ENCODE data around the gene CECR2. TPM values are rescaled to one million over a fixed set of nuclear protein-coding genes. Genes with fewer than 3 reads are reported as not detected.

Gene CECR2
- total RNA-seq, 3 donors from 2014 or later (not counting 1 experiment from before 2014, with no cell fraction given), result 0.02 to 0.45 TPM; not detected in 1

DNA sequence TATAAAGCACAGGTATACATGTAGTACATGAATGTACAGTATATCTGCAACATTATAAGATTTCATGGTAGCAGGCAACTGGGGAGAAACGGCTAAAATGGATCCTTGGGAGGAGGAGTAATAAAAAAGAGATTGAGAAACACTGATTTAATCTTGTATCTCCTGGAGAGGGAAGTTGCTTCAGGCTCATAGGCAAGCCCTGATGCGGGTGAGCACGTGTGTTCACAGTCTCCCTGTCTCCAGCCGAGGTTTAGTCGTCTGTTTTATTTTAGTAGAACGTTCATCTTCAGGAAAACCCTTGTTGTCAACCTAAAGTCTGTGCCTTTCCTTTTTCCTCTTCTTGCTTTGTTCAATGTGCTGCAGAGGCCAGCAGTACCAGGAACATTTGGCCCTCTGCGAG lies 172.2 kb downstream of the CECR2 start:
- Mint-ChIP-seq H3K27ac (no peak overlapping the region), H3K27me3 (ENCODE audit: low read depth in 2 of 2) (no peaks in the 10 kb centered on the region), H3K9me3 (no peaks in the 10 kb centered on the region), H3K4me3 (no peak overlapping the region), H3K4me1 (no peaks in the 10 kb centered on the region), H3K36me3 (no peaks in the 10 kb centered on the region)
- Histone ChIP-seq H3K9me3 (ENCODE audit: control insufficient read depth, insufficient read depth, low read length) (no peaks in the 10 kb centered on the region), H3K27ac (ENCODE audit: low read length) (no peak overlapping the region), H3K4me3 (ENCODE audit: low read length) (no peak overlapping the region), H3K27me3 (ENCODE audit: control insufficient read depth, insufficient read depth, low read length) (no peaks in the 10 kb centered on the region), H3K36me3 (ENCODE audit: control insufficient read depth, insufficient read depth, low read length) (no peaks in the 10 kb centered on the region), H3K4me1 (ENCODE audit: control insufficient read depth, insufficient read depth, low read length) (no peaks in the 10 kb centered on the region)
- TF ChIP-seq, protein P1, sequence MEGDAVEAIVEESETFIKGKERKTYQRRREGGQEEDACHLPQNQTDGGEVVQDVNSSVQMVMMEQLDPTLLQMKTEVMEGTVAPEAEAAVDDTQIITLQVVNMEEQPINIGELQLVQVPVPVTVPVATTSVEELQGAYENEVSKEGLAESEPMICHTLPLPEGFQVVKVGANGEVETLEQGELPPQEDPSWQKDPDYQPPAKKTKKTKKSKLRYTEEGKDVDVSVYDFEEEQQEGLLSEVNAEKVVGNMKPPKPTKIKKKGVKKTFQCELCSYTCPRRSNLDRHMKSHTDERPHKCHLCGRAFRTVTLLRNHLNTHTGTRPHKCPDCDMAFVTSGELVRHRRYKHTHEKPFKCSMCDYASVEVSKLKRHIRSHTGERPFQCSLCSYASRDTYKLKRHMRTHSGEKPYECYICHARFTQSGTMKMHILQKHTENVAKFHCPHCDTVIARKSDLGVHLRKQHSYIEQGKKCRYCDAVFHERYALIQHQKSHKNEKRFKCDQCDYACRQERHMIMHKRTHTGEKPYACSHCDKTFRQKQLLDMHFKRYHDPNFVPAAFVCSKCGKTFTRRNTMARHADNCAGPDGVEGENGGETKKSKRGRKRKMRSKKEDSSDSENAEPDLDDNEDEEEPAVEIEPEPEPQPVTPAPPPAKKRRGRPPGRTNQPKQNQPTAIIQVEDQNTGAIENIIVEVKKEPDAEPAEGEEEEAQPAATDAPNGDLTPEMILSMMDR (IDR thresholded peaks at IDR 0.05), result no peak
- 84% methylated on average over 7 of the region's 7 CpGs for WGBS (ENCODE audit: insufficient coverage)
- ATAC-seq (no peak), DNase-seq (no peak)
- intact Hi-C loops (cut with micrococcal nuclease), result no loop called here

DNA sequence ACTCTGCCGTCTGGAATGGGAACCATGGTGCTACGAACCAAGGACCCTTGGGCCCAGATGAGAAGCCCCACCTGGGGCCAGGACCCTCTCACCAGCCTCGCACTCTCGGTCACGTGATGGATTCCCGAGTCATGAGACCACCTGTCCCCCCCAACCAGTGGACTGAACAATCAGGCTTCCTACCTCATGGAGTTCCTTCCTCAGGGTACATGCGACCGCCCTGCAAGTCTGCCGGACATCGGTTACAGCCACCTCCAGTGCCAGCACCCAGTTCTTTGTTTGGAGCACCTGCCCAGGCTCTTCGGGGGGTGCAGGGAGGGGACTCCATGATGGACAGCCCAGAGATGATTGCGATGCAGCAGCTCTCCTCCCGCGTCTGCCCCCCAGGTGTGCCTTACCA lies 173.2 kb downstream of the CECR2 start:
- H3K27ac ChIP-seq (ENCODE audit: low read length), result no peak overlapping the region
- DNase-seq, result no peak
- H3K4me1 Mint-ChIP-seq, result no peaks in the 10 kb centered on the region
- no peak overlapping the region for H3K27ac Mint-ChIP-seq
- intact Hi-C loops (cut with micrococcal nuclease), result no loop called here
- TF ChIP-seq, protein P1 (IDR thresholded peaks at IDR 0.05), result no peak
- H3K4me3 Mint-ChIP-seq, result no peak overlapping the region
- H3K9me3 Mint-ChIP-seq, result no peaks in the 10 kb centered on the region
- 93% methylated on average over 14 of the region's 14 CpGs for WGBS (ENCODE audit: insufficient coverage)
- no peaks in the 10 kb centered on the region for H3K9me3 ChIP-seq (ENCODE audit: control insufficient read depth, insufficient read depth, low read length)
- no peak overlapping the region for H3K4me3 ChIP-seq (ENCODE audit: low read length)
- no peaks in the 10 kb centered on the region for H3K36me3 Mint-ChIP-seq
- no peaks in the 10 kb centered on the region for H3K27me3 Mint-ChIP-seq (ENCODE audit: low read depth in 2 of 2)
- no peaks in the 10 kb centered on the region for H3K4me1 ChIP-seq (ENCODE audit: control insufficient read depth, insufficient read depth, low read length)
- ATAC-seq, result no peak
- H3K36me3 ChIP-seq (ENCODE audit: control insufficient read depth, insufficient read depth, low read length), result no peaks in the 10 kb centered on the region
- no peaks in the 10 kb centered on the region for H3K27me3 ChIP-seq (ENCODE audit: control insufficient read depth, insufficient read depth, low read length)

DNA sequence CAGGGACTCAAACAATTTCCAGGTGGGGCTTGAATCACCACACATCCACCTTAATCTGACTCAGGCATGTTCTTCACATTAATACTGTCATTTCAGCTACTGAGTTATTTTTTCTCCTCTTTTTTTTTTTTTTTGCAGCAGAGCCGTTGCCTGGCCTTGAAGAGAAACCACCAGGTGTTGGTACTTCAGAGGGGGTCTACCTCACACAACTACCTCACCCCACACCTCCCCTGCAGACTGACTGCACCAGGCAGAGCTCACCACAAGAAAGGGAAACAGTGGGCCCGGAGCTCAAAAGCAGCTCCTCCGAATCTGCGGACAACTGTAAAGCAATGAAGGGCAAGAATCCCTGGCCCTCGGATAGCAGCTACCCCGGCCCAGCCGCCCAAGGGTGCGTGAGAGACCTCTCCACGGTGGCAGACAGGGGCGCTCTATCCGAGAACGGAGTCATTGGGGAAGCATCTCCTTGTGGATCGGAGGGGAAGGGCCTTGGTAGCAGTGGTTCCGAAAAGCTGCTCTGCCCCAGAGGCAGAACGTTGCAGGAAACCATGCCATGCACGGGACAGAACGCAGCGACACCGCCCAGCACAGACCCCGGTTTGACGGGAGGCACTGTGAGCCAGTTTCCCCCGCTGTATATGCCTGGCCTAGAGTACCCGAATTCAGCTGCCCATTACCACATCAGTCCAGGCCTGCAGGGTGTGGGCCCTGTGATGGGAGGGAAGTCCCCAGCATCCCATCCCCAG lies 178.9 kb downstream of the CECR2 start:
- Histone ChIP-seq H3K4me3 (ENCODE audit: low read length) (no peak overlapping the region), H3K4me1 (ENCODE audit: control insufficient read depth, insufficient read depth, low read length) (no peaks in the 10 kb centered on the region), H3K36me3 (ENCODE audit: control insufficient read depth, insufficient read depth, low read length) (no peaks in the 10 kb centered on the region), H3K9me3 (ENCODE audit: control insufficient read depth, insufficient read depth, low read length) (no peaks in the 10 kb centered on the region), H3K27me3 (ENCODE audit: control insufficient read depth, insufficient read depth, low read length) (no peaks in the 10 kb centered on the region), H3K27ac (ENCODE audit: low read length) (no peak overlapping the region)
- WGBS (ENCODE audit: insufficient coverage), result 84% methylated on average over 23 of the region's 23 CpGs
- DNase-seq (no peak), ATAC-seq (no peak)
- TF ChIP-seq, protein P1 (IDR thresholded peaks at IDR 0.05), result no peak
- Mint-ChIP-seq H3K4me3 (no peak overlapping the region), H3K4me1 (no peaks in the 10 kb centered on the region), H3K27ac (no peak overlapping the region), H3K9me3 (no peaks in the 10 kb centered on the region), H3K27me3 (ENCODE audit: low read depth in 2 of 2) (peaks cover 0 to 2% of the 10 kb centered on the region in 2 donors), H3K36me3 (no peaks in the 10 kb centered on the region)
- intact Hi-C loops (cut with micrococcal nuclease), result no loop called here

DNA sequence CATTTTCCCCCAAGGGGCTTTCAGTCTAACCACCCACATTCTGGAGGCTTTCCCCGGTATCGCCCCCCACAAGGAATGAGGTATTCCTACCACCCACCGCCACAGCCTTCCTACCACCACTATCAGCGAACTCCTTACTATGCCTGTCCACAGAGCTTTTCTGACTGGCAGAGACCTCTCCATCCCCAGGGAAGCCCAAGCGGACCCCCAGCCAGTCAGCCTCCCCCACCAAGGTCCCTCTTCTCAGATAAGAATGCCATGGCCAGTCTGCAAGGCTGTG lies 179.4 kb downstream of the CECR2 start:
- Mint-ChIP-seq H3K9me3 (no peaks in the 10 kb centered on the region), H3K27me3 (ENCODE audit: low read depth in 2 of 2) (peaks cover 0 to 2% of the 10 kb centered on the region in 2 donors), H3K4me3 (no peak overlapping the region), H3K4me1 (no peaks in the 10 kb centered on the region), H3K36me3 (no peaks in the 10 kb centered on the region), H3K27ac (no peak overlapping the region)
- intact Hi-C loops (cut with micrococcal nuclease), result no loop called here
- Histone ChIP-seq H3K27me3 (ENCODE audit: control insufficient read depth, insufficient read depth, low read length) (no peaks in the 10 kb centered on the region), H3K4me3 (ENCODE audit: low read length) (no peak overlapping the region), H3K36me3 (ENCODE audit: control insufficient read depth, insufficient read depth, low read length) (no peaks in the 10 kb centered on the region), H3K9me3 (ENCODE audit: control insufficient read depth, insufficient read depth, low read length) (no peaks in the 10 kb centered on the region), H3K4me1 (ENCODE audit: control insufficient read depth, insufficient read depth, low read length) (no peaks in the 10 kb centered on the region), H3K27ac (ENCODE audit: low read length) (no peak overlapping the region)
- ATAC-seq (no peak), DNase-seq (no peak)
- 93% methylated on average over 5 of the region's 5 CpGs for WGBS (ENCODE audit: insufficient coverage)
- TF ChIP-seq, protein P1 (IDR thresholded peaks at IDR 0.05), result no peak
